ENCODE measurements around the gene KCNQ1.

Gene KCNQ1

GRCh38 chr11:2578929-2579270 is 134.1 kb downstream of the KCNQ1 start:
- Histone ChIP-seq H3K4me3 (ENCODE audit: low read length in 2 of 2) (no peak overlapping the region), H3K36me3 (ENCODE audit: control insufficient read depth in 2 of 2, insufficient read depth in 2 of 2, low read length in 2 of 2) (no peaks in the 10 kb centered on the region), H3K4me1 (ENCODE audit: control insufficient read depth, insufficient read depth, low read length) (no peaks in the 10 kb centered on the region), H3K27me3 (ENCODE audit: control insufficient read depth in 1 of 2, insufficient read depth in 2 of 2, low read length in 2 of 2) (no peaks in the 10 kb centered on the region), H3K27ac (ENCODE audit: low read length) (no peak overlapping the region), H3K9ac (ENCODE audit: low read length in 2 of 2) (no peak overlapping the region), H3K9me3 (ENCODE audit: control insufficient read depth in 2 of 2, low read length in 2 of 2) (no peaks in the 10 kb centered on the region)

GRCh38 chr11:2579315-2580060 is 134.7 kb downstream of the KCNQ1 start:
- Histone ChIP-seq H3K36me3 (ENCODE audit: control insufficient read depth in 2 of 2, insufficient read depth in 2 of 2, low read length in 2 of 2) (no peaks in the 10 kb centered on the region), H3K4me1 (ENCODE audit: control insufficient read depth, insufficient read depth, low read length) (no peaks in the 10 kb centered on the region), H3K27me3 (ENCODE audit: control insufficient read depth in 1 of 2, insufficient read depth in 2 of 2, low read length in 2 of 2) (no peaks in the 10 kb centered on the region), H3K4me3 (ENCODE audit: low read length in 2 of 2) (no peak overlapping the region), H3K9me3 (ENCODE audit: control insufficient read depth in 2 of 2, low read length in 2 of 2) (no peaks in the 10 kb centered on the region), H3K9ac (ENCODE audit: low read length in 2 of 2) (no peak overlapping the region), H3K27ac (ENCODE audit: low read length) (no peak overlapping the region)

- no peaks in the 10 kb centered on the region for H3K4me1 ChIP-seq (ENCODE audit: control insufficient read depth, insufficient read depth, low read length)
- no peak overlapping the region for H3K9ac ChIP-seq (ENCODE audit: low read length in 2 of 2)
These were observed 135.2 kb downstream of the KCNQ1 start for GRCh38 chr11:2580061-2580421.

GRCh38 chr11:2580571-2581001 is 135.8 kb downstream of the KCNQ1 start:
- no peak overlapping the region for H3K27ac ChIP-seq (ENCODE audit: low read length)
- no peak overlapping the region for H3K9ac ChIP-seq (ENCODE audit: low read length in 2 of 2)
- H3K4me1 ChIP-seq (ENCODE audit: control insufficient read depth, insufficient read depth, low read length) = no peaks in the 10 kb centered on the region
- no peak overlapping the region for H3K4me3 ChIP-seq (ENCODE audit: low read length in 2 of 2)
- no peaks in the 10 kb centered on the region for H3K27me3 ChIP-seq (ENCODE audit: control insufficient read depth in 1 of 2, insufficient read depth in 2 of 2, low read length in 2 of 2)
- no peaks in the 10 kb centered on the region for H3K9me3 ChIP-seq (ENCODE audit: control insufficient read depth in 2 of 2, low read length in 2 of 2)
- H3K36me3 ChIP-seq (ENCODE audit: control insufficient read depth in 2 of 2, insufficient read depth in 2 of 2, low read length in 2 of 2) = no peaks in the 10 kb centered on the region

More at GRCh38 chr11:2580061-2580421, 135.2 kb downstream of the KCNQ1 start:
- H3K9me3 ChIP-seq (ENCODE audit: control insufficient read depth in 2 of 2, low read length in 2 of 2) = no peaks in the 10 kb centered on the region
- H3K36me3 ChIP-seq (ENCODE audit: control insufficient read depth in 2 of 2, insufficient read depth in 2 of 2, low read length in 2 of 2) = no peaks in the 10 kb centered on the region
- H3K27me3 ChIP-seq (ENCODE audit: control insufficient read depth in 1 of 2, insufficient read depth in 2 of 2, low read length in 2 of 2) = no peaks in the 10 kb centered on the region
- no peak overlapping the region for H3K27ac ChIP-seq (ENCODE audit: low read length)
- no peak overlapping the region for H3K4me3 ChIP-seq (ENCODE audit: low read length in 2 of 2)

- H3K27me3 ChIP-seq (ENCODE audit: control insufficient read depth in 1 of 2, insufficient read depth in 2 of 2, low read length in 2 of 2) = no peaks in the 10 kb centered on the region
- no peak overlapping the region for H3K27ac ChIP-seq (ENCODE audit: low read length)
These were observed 136.5 kb downstream of the KCNQ1 start for GRCh38 chr11:2581151-2581930.

GRCh38 chr11:2581931-2582350 is 137.1 kb downstream of the KCNQ1 start:
- H3K4me1 ChIP-seq (ENCODE audit: control insufficient read depth, insufficient read depth, low read length) = no peaks in the 10 kb centered on the region
- no peaks in the 10 kb centered on the region for H3K36me3 ChIP-seq (ENCODE audit: control insufficient read depth in 2 of 2, insufficient read depth in 2 of 2, low read length in 2 of 2)
- H3K4me3 ChIP-seq (ENCODE audit: low read length in 2 of 2) = no peak overlapping the region
- no peak overlapping the region for H3K9ac ChIP-seq (ENCODE audit: low read length in 2 of 2)
- no peaks in the 10 kb centered on the region for H3K27me3 ChIP-seq (ENCODE audit: control insufficient read depth in 1 of 2, insufficient read depth in 2 of 2, low read length in 2 of 2)
- no peak overlapping the region for H3K27ac ChIP-seq (ENCODE audit: low read length)
- no peaks in the 10 kb centered on the region for H3K9me3 ChIP-seq (ENCODE audit: control insufficient read depth in 2 of 2, low read length in 2 of 2)

More at GRCh38 chr11:2581151-2581930, 136.5 kb downstream of the KCNQ1 start:
- Histone ChIP-seq H3K4me1 (ENCODE audit: control insufficient read depth, insufficient read depth, low read length) (no peaks in the 10 kb centered on the region), H3K9me3 (ENCODE audit: control insufficient read depth in 2 of 2, low read length in 2 of 2) (no peaks in the 10 kb centered on the region), H3K4me3 (ENCODE audit: low read length in 2 of 2) (no peak overlapping the region), H3K36me3 (ENCODE audit: control insufficient read depth in 2 of 2, insufficient read depth in 2 of 2, low read length in 2 of 2) (no peaks in the 10 kb centered on the region), H3K9ac (ENCODE audit: low read length in 2 of 2) (no peak overlapping the region)

- Histone ChIP-seq H3K4me1 (ENCODE audit: control insufficient read depth, insufficient read depth, low read length) (no peaks in the 10 kb centered on the region), H3K27ac (ENCODE audit: low read length) (no peak overlapping the region), H3K9me3 (ENCODE audit: control insufficient read depth in 2 of 2, low read length in 2 of 2) (no peaks in the 10 kb centered on the region), H3K4me3 (ENCODE audit: low read length in 2 of 2) (no peak overlapping the region), H3K27me3 (ENCODE audit: control insufficient read depth in 1 of 2, insufficient read depth in 2 of 2, low read length in 2 of 2) (no peaks in the 10 kb centered on the region), H3K36me3 (ENCODE audit: control insufficient read depth in 2 of 2, insufficient read depth in 2 of 2, low read length in 2 of 2) (no peaks in the 10 kb centered on the region), H3K9ac (ENCODE audit: low read length in 2 of 2) (no peak overlapping the region)
These were observed 137.6 kb downstream of the KCNQ1 start for GRCh38 chr11:2582351-2582945.

GRCh38 chr11:2582946-2583604 is 138.3 kb downstream of the KCNQ1 start:
- Histone ChIP-seq H3K27me3 (ENCODE audit: control insufficient read depth in 1 of 2, insufficient read depth in 2 of 2, low read length in 2 of 2) (no peaks in the 10 kb centered on the region), H3K36me3 (ENCODE audit: control insufficient read depth in 2 of 2, insufficient read depth in 2 of 2, low read length in 2 of 2) (no peaks in the 10 kb centered on the region), H3K9me3 (ENCODE audit: control insufficient read depth in 2 of 2, low read length in 2 of 2) (no peaks in the 10 kb centered on the region), H3K4me1 (ENCODE audit: control insufficient read depth, insufficient read depth, low read length) (no peaks in the 10 kb centered on the region), H3K9ac (ENCODE audit: low read length in 2 of 2) (no peak overlapping the region), H3K27ac (ENCODE audit: low read length) (no peak overlapping the region), H3K4me3 (ENCODE audit: low read length in 2 of 2) (no peak overlapping the region)

- H3K27ac ChIP-seq (ENCODE audit: low read length) = no peak overlapping the region
- H3K27me3 ChIP-seq (ENCODE audit: control insufficient read depth in 1 of 2, insufficient read depth in 2 of 2, low read length in 2 of 2) = no peaks in the 10 kb centered on the region
- no peak overlapping the region for H3K4me3 ChIP-seq (ENCODE audit: low read length in 2 of 2)
- H3K4me1 ChIP-seq (ENCODE audit: control insufficient read depth, insufficient read depth, low read length) = no peaks in the 10 kb centered on the region
- no peaks in the 10 kb centered on the region for H3K36me3 ChIP-seq (ENCODE audit: control insufficient read depth in 2 of 2, insufficient read depth in 2 of 2, low read length in 2 of 2)
- H3K9me3 ChIP-seq (ENCODE audit: control insufficient read depth in 2 of 2, low read length in 2 of 2) = no peaks in the 10 kb centered on the region
- H3K9ac ChIP-seq (ENCODE audit: low read length in 2 of 2) = no peak overlapping the region
These were observed 138.8 kb downstream of the KCNQ1 start for GRCh38 chr11:2583605-2583958.

GRCh38 chr11:2584434-2584811 is 139.6 kb downstream of the KCNQ1 start:
- Histone ChIP-seq H3K4me1 (ENCODE audit: control insufficient read depth, insufficient read depth, low read length) (no peaks in the 10 kb centered on the region), H3K27ac (ENCODE audit: low read length) (no peak overlapping the region), H3K4me3 (ENCODE audit: low read length in 2 of 2) (no peak overlapping the region), H3K27me3 (ENCODE audit: control insufficient read depth in 1 of 2, insufficient read depth in 2 of 2, low read length in 2 of 2) (no peaks in the 10 kb centered on the region), H3K9me3 (ENCODE audit: control insufficient read depth in 2 of 2, low read length in 2 of 2) (no peaks in the 10 kb centered on the region), H3K9ac (ENCODE audit: low read length in 2 of 2) (no peak overlapping the region), H3K36me3 (ENCODE audit: control insufficient read depth in 2 of 2, insufficient read depth in 2 of 2, low read length in 2 of 2) (no peaks in the 10 kb centered on the region)
